Measurements from ENCODE around the gene PRL. TPM values are rescaled to one million over a fixed set of nuclear protein-coding genes. Genes with fewer than 3 reads are reported as not detected.

PRL gene
- 0.13 TPM for total RNA-seq
- polyA plus RNA-seq (ENCODE audit: insufficient read depth in 1 of 8, insufficient read length in 8 of 8, low replicate concordance in 1 of 8), result 1 to 10 TPM in 1 of 8 donors, under 1 TPM in 6, not detected in 1; 0.07 to 1.6 (median 0.32) TPM
- long read RNA-seq, donor 1, result 0 reads
- long read RNA-seq, donor 2, result 0 reads
- long read RNA-seq, donor 3, result 0 reads
- long read RNA-seq, donor 4, result 0 reads
- long read RNA-seq, donor 5, result 0 reads
- long read RNA-seq, donor 6, result 0 reads
- long read RNA-seq, donor 7, result 0 reads
- long read RNA-seq, donor 8, result 0 reads
- long read RNA-seq, donor 9, result 0 reads
- long read RNA-seq, donor 10, result 0 reads
- long read RNA-seq, donor 11, result 0 reads

- Histone ChIP-seq H3K4me3 (ENCODE audit: low read length) (no peak within 1 kb of the TSS), H3K27ac (ENCODE audit: low read length) (no peak within 1 kb of the TSS), H3K4me1 (ENCODE audit: control insufficient read depth, insufficient read depth, low read length) (no peaks in the 10 kb centered on the region), H3K27me3 (ENCODE audit: control insufficient read depth, insufficient read depth, low read length) (no peaks in the 10 kb centered on the region), H3K36me3 (ENCODE audit: control insufficient read depth, insufficient read depth, low read length) (no peaks in the 10 kb centered on the region), H3K9me3 (replicated peaks; ENCODE audit: control insufficient read depth, low read depth, low read length) (no peaks in the 10 kb centered on the region)
- no peak for DNase-seq
- 90% methylated on average over 3 of the region's 6 CpGs for WGBS (ENCODE audit: insufficient coverage)
Observed at GRCh38 chr6:22296936-22297335, at the start of gene PRL. Gene PRL (minus strand): TSS chr6:22297036. CDS start chr6:22296982, 54 bp downstream.

- Histone ChIP-seq H3K4me1 (ENCODE audit: control insufficient read depth, insufficient read depth, low read length) (no peaks in the 10 kb centered on the region), H3K36me3 (ENCODE audit: control insufficient read depth, insufficient read depth, low read length) (no peaks in the 10 kb centered on the region), H3K4me3 (ENCODE audit: low read length) (no peak overlapping the region), H3K27me3 (ENCODE audit: control insufficient read depth, insufficient read depth, low read length) (no peaks in the 10 kb centered on the region), H3K27ac (ENCODE audit: low read length) (no peak overlapping the region), H3K9me3 (replicated peaks; ENCODE audit: control insufficient read depth, low read depth, low read length) (no peaks in the 10 kb centered on the region)
- no CpG with 5 or more reads among the region's 2 CpGs for WGBS (ENCODE audit: insufficient coverage)
- no peak for DNase-seq
Observed at GRCh38 chr6:22343864-22344263, 47.0 kb upstream of the PRL start.

- WGBS (ENCODE audit: insufficient coverage), result no CpG with 5 or more reads among the region's 2 CpGs
- H3K4me1 ChIP-seq (ENCODE audit: control insufficient read depth, insufficient read depth, low read length), result no peaks in the 10 kb centered on the region
- no peaks in the 10 kb centered on the region for H3K9me3 ChIP-seq (replicated peaks; ENCODE audit: control insufficient read depth, low read depth, low read length)
- H3K27ac ChIP-seq (ENCODE audit: low read length), result no peak overlapping the region
- no peak overlapping the region for H3K4me3 ChIP-seq (ENCODE audit: low read length)
- no peaks in the 10 kb centered on the region for H3K27me3 ChIP-seq (ENCODE audit: control insufficient read depth, insufficient read depth, low read length)
- H3K36me3 ChIP-seq (ENCODE audit: control insufficient read depth, insufficient read depth, low read length), result no peaks in the 10 kb centered on the region
- no peak for DNase-seq
Observed at GRCh38 chr6:22334778-22335177, 37.9 kb upstream of the PRL start.

GRCh38 chr6:22333802-22334201 is 37.0 kb upstream of the PRL start:
- no peak overlapping the region for H3K4me3 ChIP-seq (ENCODE audit: low read length)

GRCh38 chr6:22332711-22333110 is 35.9 kb upstream of the PRL start:
- no peak for DNase-seq
- H3K27me3 ChIP-seq (ENCODE audit: control insufficient read depth, insufficient read depth, low read length), result no peaks in the 10 kb centered on the region
- WGBS (ENCODE audit: insufficient coverage), result no CpG with 5 or more reads among the region's 4 CpGs
- no peak overlapping the region for H3K27ac ChIP-seq (ENCODE audit: low read length)
- no peaks in the 10 kb centered on the region for H3K4me1 ChIP-seq (ENCODE audit: control insufficient read depth, insufficient read depth, low read length)
- H3K4me3 ChIP-seq (ENCODE audit: low read length), result no peak overlapping the region
- no peaks in the 10 kb centered on the region for H3K9me3 ChIP-seq (replicated peaks; ENCODE audit: control insufficient read depth, low read depth, low read length)
- H3K36me3 ChIP-seq (ENCODE audit: control insufficient read depth, insufficient read depth, low read length), result no peaks in the 10 kb centered on the region

More at GRCh38 chr6:22333802-22334201, 37.0 kb upstream of the PRL start:
- no peak overlapping the region for H3K27ac ChIP-seq (ENCODE audit: low read length)
- no peaks in the 10 kb centered on the region for H3K9me3 ChIP-seq (replicated peaks; ENCODE audit: control insufficient read depth, low read depth, low read length)
- H3K4me1 ChIP-seq (ENCODE audit: control insufficient read depth, insufficient read depth, low read length), result no peaks in the 10 kb centered on the region
- H3K27me3 ChIP-seq (ENCODE audit: control insufficient read depth, insufficient read depth, low read length), result no peaks in the 10 kb centered on the region
- no peak for DNase-seq
- H3K36me3 ChIP-seq (ENCODE audit: control insufficient read depth, insufficient read depth, low read length), result no peaks in the 10 kb centered on the region

- no peaks in the 10 kb centered on the region for H3K27me3 ChIP-seq (ENCODE audit: control insufficient read depth, insufficient read depth, low read length)
- no peaks in the 10 kb centered on the region for H3K36me3 ChIP-seq (ENCODE audit: control insufficient read depth, insufficient read depth, low read length)
- H3K4me1 ChIP-seq (ENCODE audit: control insufficient read depth, insufficient read depth, low read length), result no peaks in the 10 kb centered on the region
- H3K9me3 ChIP-seq (replicated peaks; ENCODE audit: control insufficient read depth, low read depth, low read length), result no peaks in the 10 kb centered on the region
- WGBS (ENCODE audit: insufficient coverage), result no CpG with 5 or more reads among the region's 2 CpGs
- no peak overlapping the region for H3K27ac ChIP-seq (ENCODE audit: low read length)
- no peak for DNase-seq
- H3K4me3 ChIP-seq (ENCODE audit: low read length), result no peak overlapping the region
Observed at GRCh38 chr6:22332216-22332615, 35.4 kb upstream of the PRL start.

GRCh38 chr6:22330941-22331340 is 34.1 kb upstream of the PRL start:
- Histone ChIP-seq H3K27ac (ENCODE audit: low read length) (no peak overlapping the region), H3K4me3 (ENCODE audit: low read length) (no peak overlapping the region), H3K4me1 (ENCODE audit: control insufficient read depth, insufficient read depth, low read length) (peaks cover 8% of the 10 kb centered on the region), H3K27me3 (ENCODE audit: control insufficient read depth, insufficient read depth, low read length) (no peaks in the 10 kb centered on the region), H3K36me3 (ENCODE audit: control insufficient read depth, insufficient read depth, low read length) (no peaks in the 10 kb centered on the region), H3K9me3 (replicated peaks; ENCODE audit: control insufficient read depth, low read depth, low read length) (no peaks in the 10 kb centered on the region)
- WGBS (ENCODE audit: insufficient coverage), result no CpG with 5 or more reads among the region's 4 CpGs
- DNase-seq, result no peak

GRCh38 chr6:22328474-22328873 is 31.6 kb upstream of the PRL start:
- no peak overlapping the region for H3K4me3 ChIP-seq (ENCODE audit: low read length)
- H3K27ac ChIP-seq (ENCODE audit: low read length), result no peak overlapping the region
- no peaks in the 10 kb centered on the region for H3K27me3 ChIP-seq (ENCODE audit: control insufficient read depth, insufficient read depth, low read length)
- WGBS (ENCODE audit: insufficient coverage), result 47% methylated on average over 2 of the region's 5 CpGs
- H3K4me1 ChIP-seq (ENCODE audit: control insufficient read depth, insufficient read depth, low read length), result peaks cover 8% of the 10 kb centered on the region
- no peaks in the 10 kb centered on the region for H3K9me3 ChIP-seq (replicated peaks; ENCODE audit: control insufficient read depth, low read depth, low read length)
- H3K36me3 ChIP-seq (ENCODE audit: control insufficient read depth, insufficient read depth, low read length), result no peaks in the 10 kb centered on the region
- peak; percentile 63 for DNase-seq

- peak; percentile 20 for DNase-seq
- peaks cover 8% of the 10 kb centered on the region for H3K4me1 ChIP-seq (ENCODE audit: control insufficient read depth, insufficient read depth, low read length)
- no CpG with 5 or more reads among the region's 2 CpGs for WGBS (ENCODE audit: insufficient coverage)
- no peak overlapping the region for H3K27ac ChIP-seq (ENCODE audit: low read length)
- H3K27me3 ChIP-seq (ENCODE audit: control insufficient read depth, insufficient read depth, low read length), result no peaks in the 10 kb centered on the region
- H3K9me3 ChIP-seq (replicated peaks; ENCODE audit: control insufficient read depth, low read depth, low read length), result no peaks in the 10 kb centered on the region
- H3K4me3 ChIP-seq (ENCODE audit: low read length), result no peak overlapping the region
- H3K36me3 ChIP-seq (ENCODE audit: control insufficient read depth, insufficient read depth, low read length), result no peaks in the 10 kb centered on the region
Observed at GRCh38 chr6:22327881-22328280, 31.0 kb upstream of the PRL start.

GRCh38 chr6:22326500-22326899 is 29.7 kb upstream of the PRL start:
- Histone ChIP-seq H3K36me3 (ENCODE audit: control insufficient read depth, insufficient read depth, low read length) (no peaks in the 10 kb centered on the region), H3K9me3 (replicated peaks; ENCODE audit: control insufficient read depth, low read depth, low read length) (no peaks in the 10 kb centered on the region), H3K27me3 (ENCODE audit: control insufficient read depth, insufficient read depth, low read length) (no peaks in the 10 kb centered on the region), H3K4me3 (ENCODE audit: low read length) (no peak overlapping the region), H3K4me1 (ENCODE audit: control insufficient read depth, insufficient read depth, low read length) (peaks cover 10% of the 10 kb centered on the region), H3K27ac (ENCODE audit: low read length) (peak overlapping the region; percentile 3)
- 50% methylated on average over 1 of the region's 6 CpGs for WGBS (ENCODE audit: insufficient coverage)
- DNase-seq, result no peak

- Histone ChIP-seq H3K27ac (ENCODE audit: low read length) (no peak overlapping the region), H3K27me3 (ENCODE audit: control insufficient read depth, insufficient read depth, low read length) (no peaks in the 10 kb centered on the region), H3K36me3 (ENCODE audit: control insufficient read depth, insufficient read depth, low read length) (no peaks in the 10 kb centered on the region), H3K4me3 (ENCODE audit: low read length) (no peak overlapping the region), H3K4me1 (ENCODE audit: control insufficient read depth, insufficient read depth, low read length) (peaks cover 10% of the 10 kb centered on the region), H3K9me3 (replicated peaks; ENCODE audit: control insufficient read depth, low read depth, low read length) (no peaks in the 10 kb centered on the region)
- DNase-seq, result peak; percentile 36
Observed at GRCh38 chr6:22325481-22325880, 28.6 kb upstream of the PRL start.
